Osteocyte (in vitro differentiated cells): Measurements from ENCODE around the gene GAPDHS. TPM values are rescaled to one million over a fixed set of nuclear protein-coding genes. Genes with fewer than 3 reads are reported as not detected.

Source experiments
- DNase-seq: peaks from one replicate; pipeline ENCODE4 v3.0.0; 2021; ENCODE audit warnings: mixed read lengths; ENCODE audit not compliant: unreplicated experiment; ENCODE audit errors: extremely low spot score
- H3K27ac Mint-ChIP-seq: one replicate; pipeline ENCODE4 v1.8.0; 2021; ENCODE audit warnings: mild to moderate bottlenecking, mixed read lengths; ENCODE audit not compliant: unreplicated experiment
- H3K27me3 Mint-ChIP-seq: one replicate; pipeline ENCODE4 v1.8.0; 2021; ENCODE audit warnings: mixed read lengths; ENCODE audit not compliant: unreplicated experiment
- H3K36me3 Mint-ChIP-seq: one replicate; pipeline ENCODE4 v1.8.0; 2021; ENCODE audit warnings: mixed read lengths; ENCODE audit not compliant: unreplicated experiment
- H3K4me1 Mint-ChIP-seq: one replicate; pipeline ENCODE4 v1.8.0; 2021; ENCODE audit warnings: mixed read lengths; ENCODE audit not compliant: unreplicated experiment
- H3K4me3 Mint-ChIP-seq: one replicate; pipeline ENCODE4 v1.8.0; 2021; ENCODE audit warnings: mild to moderate bottlenecking, moderate library complexity, mixed read lengths; ENCODE audit not compliant: unreplicated experiment
- H3K9me3 Mint-ChIP-seq: one replicate; pipeline ENCODE4 v1.8.0; 2021; ENCODE audit warnings: mixed read lengths; ENCODE audit not compliant: unreplicated experiment
- CTCF ChIP-seq: fragments of 200-600 bp; sonication (generic); IDR thresholded peaks from 2 replicates; pipeline ENCODE4 v1.5.0; 2021; ENCODE audit warnings: antibody characterized with exemption, mild to moderate bottlenecking, moderate library complexity
- total RNA-seq: library from RNA; stranded (reverse); gene quantifications from 2 replicates; pipeline ENCODE4 v1.2.1, GENCODE V29; 2021

GAPDHS gene
- total RNA-seq, 1 donor from 2014 or later: not detected

- H3K27me3 Mint-ChIP-seq: peaks cover 4% of the 10 kb centered on the region
- no peaks in the 10 kb centered on the region for H3K36me3 Mint-ChIP-seq
- peaks cover 21% of the 10 kb centered on the region for H3K9me3 Mint-ChIP-seq
- no peaks in the 10 kb centered on the region for H3K4me1 Mint-ChIP-seq
- no peak for TF ChIP-seq CTCF
- no peak for DNase-seq
- no peak overlapping the region for H3K4me3 Mint-ChIP-seq
- H3K27ac Mint-ChIP-seq: no peak overlapping the region
These were observed 45.5 kb downstream of the GAPDHS start for GRCh38 chr19:35578707-35579106.

- H3K27me3 Mint-ChIP-seq: peaks cover 20% of the 10 kb centered on the region
- no peak for DNase-seq
- H3K4me3 Mint-ChIP-seq: no peak overlapping the region
- H3K9me3 Mint-ChIP-seq: peaks cover 4% of the 10 kb centered on the region
- H3K36me3 Mint-ChIP-seq: no peaks in the 10 kb centered on the region
- H3K27ac Mint-ChIP-seq: no peak overlapping the region
- TF ChIP-seq CTCF: no peak
- peaks cover 3% of the 10 kb centered on the region for H3K4me1 Mint-ChIP-seq
These were observed 49.5 kb downstream of the GAPDHS start for GRCh38 chr19:35582760-35583159.

GRCh38 chr19:35585848-35586247 is 52.6 kb downstream of the GAPDHS start, which contains the start of gene PMIS2:
TSS of gene PMIS2 (plus strand) at chr19:35586173. CDS start at chr19:35586260, 87 bp downstream.
- no peak for TF ChIP-seq CTCF
- H3K27ac Mint-ChIP-seq: no peak within 1 kb of the TSS
- H3K4me3 Mint-ChIP-seq: no peak within 1 kb of the TSS
- H3K27me3 Mint-ChIP-seq: peaks cover 24% of the 10 kb centered on the region
- H3K4me1 Mint-ChIP-seq: peaks cover 3% of the 10 kb centered on the region
- peaks cover 4% of the 10 kb centered on the region for H3K9me3 Mint-ChIP-seq
- no peaks in the 10 kb centered on the region for H3K36me3 Mint-ChIP-seq
- DNase-seq: no peak

GRCh38 chr19:35587321-35587720 is 54.1 kb downstream of the GAPDHS start:
- TF ChIP-seq CTCF: no peak
- Mint-ChIP-seq H3K4me1 (peaks cover 3% of the 10 kb centered on the region), H3K27ac (no peak overlapping the region), H3K4me3 (no peak overlapping the region), H3K36me3 (no peaks in the 10 kb centered on the region), H3K9me3 (no peaks in the 10 kb centered on the region), H3K27me3 (peaks cover 24% of the 10 kb centered on the region)
- no peak for DNase-seq

GRCh38 chr19:35590875-35591274 is 57.6 kb downstream of the GAPDHS start:
- H3K27ac Mint-ChIP-seq: no peak overlapping the region
- H3K36me3 Mint-ChIP-seq: no peaks in the 10 kb centered on the region
- peaks cover 3% of the 10 kb centered on the region for H3K4me1 Mint-ChIP-seq
- no peak overlapping the region for H3K4me3 Mint-ChIP-seq
- no peak for TF ChIP-seq CTCF
- DNase-seq: no peak
- H3K9me3 Mint-ChIP-seq: no peaks in the 10 kb centered on the region
- H3K27me3 Mint-ChIP-seq: peaks cover 13% of the 10 kb centered on the region
